Smooth muscle cell (in vitro differentiated cells): ENCODE data around the gene NACA2. TPM values are rescaled to one million over a fixed set of nuclear protein-coding genes. Genes with fewer than 3 reads are reported as not detected.
"Not testable (repeated sequence)": the region's sequence is repeated elsewhere in the genome, so short reads cannot be mapped to it uniquely, and the experiment has no call there.

Source experiments
- DNase-seq: peaks from one replicate; lab custom pipeline; 2025; ENCODE audit not compliant: unreplicated experiment; lab: John Stamatoyannopoulos, UW
- H2AFZ ChIP-seq: fragments of 200-600 bp; sonication (generic); 2 replicates; pipeline ENCODE4 v1.6.0; 2016; ENCODE audit warnings: antibody characterized with exemption, low read depth, mild to moderate bottlenecking
- H3F3A ChIP-seq: fragments of 200-600 bp; sonication (generic); 2 replicates; pipeline ENCODE4 v1.6.0; 2017; ENCODE audit warnings: antibody characterized with exemption, low read depth
- H3K27ac ChIP-seq: fragments of 200-600 bp; sonication (generic); 2 replicates; pipeline ENCODE4 v1.5.1; 2016; ENCODE audit warnings: low read depth, mild to moderate bottlenecking
- H3K27me3 ChIP-seq: fragments of 200-600 bp; sonication (generic); 2 replicates; pipeline ENCODE4 v1.6.1; 2016; ENCODE audit warnings: low read depth, mild to moderate bottlenecking
- H3K36me3 ChIP-seq: fragments of 200-600 bp; sonication (generic); 2 replicates; pipeline ENCODE4 v1.5.1; 2016; ENCODE audit warnings: low read depth
- H3K4me1 ChIP-seq: fragments of 200-600 bp; sonication (generic); 2 replicates; pipeline ENCODE4 v1.5.1; 2016; ENCODE audit warnings: low read depth
- H3K4me2 ChIP-seq: fragments of 200-600 bp; sonication (generic); 2 replicates; pipeline ENCODE4 v1.6.0; 2016; ENCODE audit warnings: mild to moderate bottlenecking
- H3K4me3 ChIP-seq: fragments of 200-600 bp; sonication (generic); 2 replicates; pipeline ENCODE4 v1.5.1; 2016; ENCODE audit warnings: mild to moderate bottlenecking
- H3K79me2 ChIP-seq: fragments of 200-600 bp; sonication (generic); 2 replicates; pipeline ENCODE4 v1.6.0; 2016; ENCODE audit warnings: low read depth, mild to moderate bottlenecking
- H3K9ac ChIP-seq: fragments of 200-600 bp; sonication (generic); 2 replicates; pipeline ENCODE4 v1.6.0; 2016; ENCODE audit warnings: low read depth
- H3K9me3 ChIP-seq: fragments of 200-600 bp; sonication (generic); replicated peaks from 2 replicates; pipeline ENCODE4 v1.5.1; 2016; ENCODE audit warnings: low read depth
- H4K20me1 ChIP-seq: fragments of 200-600 bp; sonication (generic); 2 replicates; pipeline ENCODE4 v1.6.0; 2016; ENCODE audit warnings: low read depth
- WGBS: methylation state at CpG from one replicate; pipeline ENCODE4 v1.1.7; 2016; ENCODE audit warnings: low lambda C conversion rate; 5-methylcytosine and 5-hydroxymethylcytosine counted together
- polyA plus RNA-seq: library from polyadenylated mRNA; unstranded; fragments of >200 nt; fragmentation: Nextera tagmentation; extraction: Ambion mirVana; gene quantifications from 2 replicates; pipeline ENCODE4 v1.2.1, GENCODE V29; 2016
- total RNA-seq: library from RNA; depleted of rRNA; stranded (reverse); fragments of >200 nt; gene quantifications from 2 replicates; pipeline ENCODE4 v1.2.3, GENCODE V29; 2014
- TF ChIP-seq, protein P1 (sequence below): fragments of 200-600 bp; sonication (generic); IDR thresholded peaks from 2 replicates; pipeline ENCODE4 v1.5.1; 2017; ENCODE audit warnings: borderline replicate concordance, mild to moderate bottlenecking, antibody characterized with exemption; ENCODE audit not compliant: insufficient read depth, poor library complexity, severe bottlenecking

Gene NACA2
- total and polyA plus RNA-seq, 2 experiments from 2014 or later, result not detected

DNA sequence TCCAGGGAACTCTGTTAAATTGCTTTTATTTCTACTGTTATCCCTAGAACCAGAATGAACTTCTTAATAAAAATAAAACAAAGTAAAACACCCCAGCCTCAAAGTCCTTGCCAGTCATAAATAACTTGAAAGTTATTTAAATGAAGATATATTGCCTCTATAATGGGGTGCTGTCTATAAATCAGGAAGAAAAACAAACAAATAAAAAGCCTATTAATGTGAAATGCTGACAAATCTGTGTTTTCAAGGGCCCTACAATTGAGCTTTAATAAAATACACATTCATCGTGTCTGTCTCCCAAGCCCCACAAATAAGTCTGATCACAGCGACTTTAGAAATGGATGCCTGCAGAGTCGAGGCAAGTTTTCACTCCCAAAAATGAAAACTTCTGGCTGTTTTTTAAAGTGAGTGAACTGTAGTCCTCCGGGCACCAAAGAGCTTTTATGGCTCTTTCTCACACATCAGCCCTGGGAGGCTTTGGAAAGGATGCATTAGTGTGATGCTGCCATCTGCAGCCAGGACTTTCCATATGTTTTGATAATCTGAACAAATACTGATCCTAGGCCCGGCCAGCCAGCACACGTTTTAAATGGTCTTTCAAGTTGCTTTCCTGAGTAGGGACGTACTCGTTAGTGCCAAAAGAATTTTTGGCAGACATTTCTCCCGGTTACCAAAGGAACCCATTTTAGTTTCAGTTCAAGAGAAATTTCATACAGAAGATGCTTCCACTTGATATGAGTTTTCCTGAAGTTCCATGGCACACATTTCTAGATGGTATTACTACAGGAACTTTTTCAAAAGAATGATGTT lies 16.3 kb downstream of the NACA2 start:
- no peak overlapping the region for H3K4me3 ChIP-seq
- DNase-seq, result no peak
- H2AFZ ChIP-seq, result peak overlapping the region; percentile 40
- H3K79me2 ChIP-seq, result no peaks in the 10 kb centered on the region
- no peak overlapping the region for H3K27ac ChIP-seq
- no peaks in the 10 kb centered on the region for H3F3A ChIP-seq
- H3K36me3 ChIP-seq, result no peaks in the 10 kb centered on the region
- H3K9me3 ChIP-seq, result no peaks in the 10 kb centered on the region
- no peaks in the 10 kb centered on the region for H3K4me1 ChIP-seq
- H3K9ac ChIP-seq, result no peak overlapping the region
- no peak overlapping the region for H3K4me2 ChIP-seq
- no peaks in the 10 kb centered on the region for H3K27me3 ChIP-seq
- H4K20me1 ChIP-seq, result no peaks in the 10 kb centered on the region
- TF ChIP-seq, protein P1, sequence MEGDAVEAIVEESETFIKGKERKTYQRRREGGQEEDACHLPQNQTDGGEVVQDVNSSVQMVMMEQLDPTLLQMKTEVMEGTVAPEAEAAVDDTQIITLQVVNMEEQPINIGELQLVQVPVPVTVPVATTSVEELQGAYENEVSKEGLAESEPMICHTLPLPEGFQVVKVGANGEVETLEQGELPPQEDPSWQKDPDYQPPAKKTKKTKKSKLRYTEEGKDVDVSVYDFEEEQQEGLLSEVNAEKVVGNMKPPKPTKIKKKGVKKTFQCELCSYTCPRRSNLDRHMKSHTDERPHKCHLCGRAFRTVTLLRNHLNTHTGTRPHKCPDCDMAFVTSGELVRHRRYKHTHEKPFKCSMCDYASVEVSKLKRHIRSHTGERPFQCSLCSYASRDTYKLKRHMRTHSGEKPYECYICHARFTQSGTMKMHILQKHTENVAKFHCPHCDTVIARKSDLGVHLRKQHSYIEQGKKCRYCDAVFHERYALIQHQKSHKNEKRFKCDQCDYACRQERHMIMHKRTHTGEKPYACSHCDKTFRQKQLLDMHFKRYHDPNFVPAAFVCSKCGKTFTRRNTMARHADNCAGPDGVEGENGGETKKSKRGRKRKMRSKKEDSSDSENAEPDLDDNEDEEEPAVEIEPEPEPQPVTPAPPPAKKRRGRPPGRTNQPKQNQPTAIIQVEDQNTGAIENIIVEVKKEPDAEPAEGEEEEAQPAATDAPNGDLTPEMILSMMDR, result peak; percentile 46
- WGBS, result 35% methylated on average over 9 of the region's 9 CpGs

DNA sequence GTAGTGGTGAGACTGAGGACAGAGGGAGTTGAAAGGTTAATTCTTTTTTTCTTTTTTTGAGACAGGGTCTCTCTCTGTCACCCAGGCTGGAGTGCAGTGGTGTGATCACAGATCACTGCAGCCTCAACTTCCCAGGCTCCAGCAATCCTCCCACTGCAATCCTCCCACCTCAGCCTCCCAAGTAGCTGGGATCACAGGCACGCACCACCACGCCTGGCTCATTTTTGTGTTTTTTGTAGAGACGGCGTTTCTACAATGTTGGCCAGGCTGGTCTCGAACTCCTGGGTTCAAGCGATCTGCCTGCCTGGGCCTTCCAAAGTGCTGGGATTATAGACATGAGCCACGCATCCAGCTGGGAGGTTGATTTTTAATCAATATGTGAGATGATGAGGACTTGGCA lies 18.5 kb downstream of the NACA2 start:
- not testable (repeated sequence) for H3K27ac ChIP-seq, H3K9me3 ChIP-seq, H3K36me3 ChIP-seq, H3K4me2 ChIP-seq, H2AFZ ChIP-seq, H3K27me3 ChIP-seq, H4K20me1 ChIP-seq, H3K9ac ChIP-seq, H3K4me3 ChIP-seq, H3K79me2 ChIP-seq, DNase-seq, H3F3A ChIP-seq, H3K4me1 ChIP-seq
- WGBS, result 95% methylated on average over 7 of the region's 7 CpGs

DNA sequence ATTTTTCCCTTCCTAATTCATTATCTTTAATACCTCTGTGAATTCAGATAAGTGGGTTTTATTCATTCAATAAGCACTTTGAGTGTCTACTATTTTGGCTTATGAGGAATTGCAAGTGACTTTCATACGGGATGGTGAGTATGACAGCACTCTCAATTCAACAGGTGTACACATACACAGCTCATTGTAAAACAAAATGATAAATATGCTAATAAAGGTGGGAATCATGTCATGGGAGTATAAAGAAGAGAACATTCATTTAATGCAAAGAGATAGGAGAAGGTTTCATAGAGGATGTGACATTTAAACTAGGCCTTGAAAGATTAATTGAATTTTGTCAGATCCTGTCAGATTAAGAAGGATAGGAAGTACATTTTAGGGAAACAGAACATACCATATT lies 19.4 kb downstream of the NACA2 start:
- TF ChIP-seq, protein P1, result no peak
- H3K27ac ChIP-seq, result no peak overlapping the region
- H3K9me3 ChIP-seq, result no peaks in the 10 kb centered on the region
- H3K4me1 ChIP-seq, result no peaks in the 10 kb centered on the region
- no peak overlapping the region for H2AFZ ChIP-seq
- no peaks in the 10 kb centered on the region for H3K36me3 ChIP-seq
- no peak overlapping the region for H3K9ac ChIP-seq
- no peak overlapping the region for H3K4me3 ChIP-seq
- H3K27me3 ChIP-seq, result no peaks in the 10 kb centered on the region
- H3F3A ChIP-seq, result no peaks in the 10 kb centered on the region
- H4K20me1 ChIP-seq, result no peaks in the 10 kb centered on the region
- no peak overlapping the region for H3K4me2 ChIP-seq
- DNase-seq, result no peak
- 100% methylated on average over 1 of the region's 1 CpG for WGBS
- H3K79me2 ChIP-seq, result no peaks in the 10 kb centered on the region

DNA sequence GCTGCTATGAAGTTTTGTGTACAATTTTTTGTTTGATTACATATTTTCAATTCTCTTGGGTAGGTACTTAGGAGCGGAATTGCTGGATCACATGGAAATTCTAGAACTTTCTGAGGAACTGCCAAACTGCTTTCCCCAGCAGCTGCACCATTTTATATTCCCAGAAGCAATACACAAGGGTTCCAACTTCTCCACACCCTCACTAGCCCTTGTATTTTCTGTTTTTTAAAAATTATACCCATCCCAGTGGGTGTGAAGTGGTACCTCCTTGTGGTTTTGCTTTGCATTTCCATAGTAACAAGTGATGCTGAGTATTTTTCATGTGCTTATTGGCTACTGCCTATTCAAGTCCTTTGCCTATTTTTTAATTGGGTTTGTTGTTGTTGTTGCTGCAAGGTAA lies 20.9 kb downstream of the NACA2 start:
- H3K79me2 ChIP-seq, result no peaks in the 10 kb centered on the region
- no peak overlapping the region for H3K4me2 ChIP-seq
- TF ChIP-seq, protein P1, result no peak
- no peaks in the 10 kb centered on the region for H4K20me1 ChIP-seq
- no peak overlapping the region for H3K27ac ChIP-seq
- no peak overlapping the region for H3K9ac ChIP-seq
- H3K27me3 ChIP-seq, result no peaks in the 10 kb centered on the region
- no peaks in the 10 kb centered on the region for H3K9me3 ChIP-seq
- H2AFZ ChIP-seq, result no peak overlapping the region
- H3F3A ChIP-seq, result no peaks in the 10 kb centered on the region
- 97% methylated on average over 1 of the region's 1 CpG for WGBS
- H3K4me1 ChIP-seq, result no peaks in the 10 kb centered on the region
- H3K36me3 ChIP-seq, result no peaks in the 10 kb centered on the region
- no peak overlapping the region for H3K4me3 ChIP-seq
- no peak for DNase-seq

DNA sequence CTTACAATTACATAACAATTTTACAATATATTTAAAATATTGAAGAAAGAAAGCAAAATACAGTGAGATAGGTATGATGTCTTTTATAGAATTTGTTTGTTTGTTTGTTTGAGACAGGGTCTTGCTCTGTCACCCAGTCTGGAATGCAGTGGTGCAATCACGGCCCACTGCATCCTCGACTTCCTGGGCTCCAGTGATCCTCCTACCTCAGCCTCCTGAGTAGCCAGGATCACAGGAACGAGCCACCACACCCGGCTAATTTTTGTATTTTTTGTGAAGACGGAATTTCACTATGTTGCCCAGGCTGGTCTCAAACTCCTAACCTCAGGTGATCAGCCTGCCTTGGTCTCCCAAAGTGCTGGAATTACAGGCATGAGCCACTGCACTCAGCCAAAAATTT lies 21.5 kb downstream of the NACA2 start:
- not testable (repeated sequence) for H3K9me3 ChIP-seq, H3K27ac ChIP-seq, DNase-seq, H3K4me2 ChIP-seq, H3K4me3 ChIP-seq, H4K20me1 ChIP-seq, H2AFZ ChIP-seq, H3K36me3 ChIP-seq, H3K4me1 ChIP-seq, H3F3A ChIP-seq, H3K9ac ChIP-seq, H3K79me2 ChIP-seq, H3K27me3 ChIP-seq
- WGBS, result 95% methylated on average over 5 of the region's 5 CpGs
